Natural killer cell (primary cell): Measurements from ENCODE around the gene DLL4. TPM values are rescaled to one million over a fixed set of nuclear protein-coding genes. Genes with fewer than 3 reads are reported as not detected.
"Not testable (repeated sequence)": the region's sequence is repeated elsewhere in the genome, so short reads cannot be mapped to it uniquely, and the experiment has no call there.

Experiments
- ATAC-seq, 3 donors: fragments of 150-1000 bp in 2 of 3; fragments of 200-7000 bp in 1 of 3; cut with Tn5 transposase; 1 replicate in 1 of 3; 2 replicates in 2 of 3; pipeline ENCODE4 v1.10.0; 2021; ENCODE audit warnings: mild to moderate bottlenecking in 2 of 3, moderate library complexity in 2 of 3
- DNase-seq, 2 donors: peaks; one replicate each; pipeline versions ENCODE4 v3.0.0 to v3.0.0-alpha.2; 2013 to 2021; ENCODE audit warnings: mixed read lengths in 1 of 2
- H3K27ac ChIP-seq: one replicate; pipeline ENCODE4 v1.5.1; 2013; ENCODE audit warnings: mild to moderate bottlenecking, low read length
- H3K27me3 ChIP-seq: one replicate; pipeline ENCODE4 v1.6.1; 2013; ENCODE audit warnings: low read length; ENCODE audit not compliant: control insufficient read depth, insufficient read depth
- H3K36me3 ChIP-seq: one replicate; pipeline ENCODE4 v1.6.1; 2013; ENCODE audit warnings: low read length; ENCODE audit not compliant: control insufficient read depth, insufficient read depth
- H3K4me1 ChIP-seq: one replicate; pipeline ENCODE4 v1.6.1; 2013; ENCODE audit warnings: low read length; ENCODE audit not compliant: control insufficient read depth, insufficient read depth
- H3K4me3 ChIP-seq: one replicate; pipeline ENCODE4 v1.5.1; 2013; ENCODE audit warnings: low read length
- H3K9me3 ChIP-seq: one replicate; pipeline ENCODE4 v1.6.1; 2013; ENCODE audit warnings: low read length; ENCODE audit not compliant: control insufficient read depth, insufficient read depth
- H3K27ac Mint-ChIP-seq, 2 donors: one replicate each; pipeline ENCODE4 v1.8.0; 2022; ENCODE audit warnings: mild to moderate bottlenecking in 2 of 2, mixed read lengths in 2 of 2, moderate library complexity in 1 of 2
- H3K27me3 Mint-ChIP-seq, 2 donors: one replicate each; pipeline ENCODE4 v1.8.0; 2022; ENCODE audit warnings: low read depth in 2 of 2, mixed read lengths in 2 of 2
- H3K36me3 Mint-ChIP-seq: one replicate; pipeline ENCODE4 v1.8.0; 2022; ENCODE audit warnings: mixed read lengths
- H3K4me1 Mint-ChIP-seq, 2 donors: one replicate each; pipeline ENCODE4 v1.8.0; 2022; ENCODE audit warnings: mixed read lengths in 2 of 2
- H3K4me3 Mint-ChIP-seq: one replicate; pipeline ENCODE4 v1.8.0; 2022; ENCODE audit warnings: mild to moderate bottlenecking, moderate library complexity, mixed read lengths
- H3K9me3 Mint-ChIP-seq, 2 donors: one replicate each; pipeline ENCODE4 v1.8.0; 2022; ENCODE audit warnings: mixed read lengths in 2 of 2
- CTCF ChIP-seq: fragments of 200-600 bp; IDR thresholded peaks from one replicate; pipeline ENCODE4 v1.8.0; 2022; ENCODE audit warnings: antibody characterized with exemption
- WGBS: methylation state at CpG from one replicate; pipeline ENCODE4 v1.1.7; 2013; ENCODE audit warnings: missing lambda C conversion rate; ENCODE audit not compliant: insufficient coverage; 5-methylcytosine and 5-hydroxymethylcytosine counted together
- intact Hi-C: fragments of 100-400 bp; cut with micrococcal nuclease; formaldehyde crosslinking; loops from one replicate; pipeline ENCODE4 v1.14.2; 2022
- total RNA-seq, 4 donors: library from RNA; stranded (reverse); fragments of 120-200 nt in 1 of 4; gene quantifications; one replicate each; pipeline versions ENCODE4 v1.2.3 to v1.2.4, GENCODE V29; 2013 to 2022

Gene DLL4
- total RNA-seq, 3 donors from 2014 or later (not counting 1 experiment from before 2014, with no cell fraction given): 0.10 to 0.16 TPM; not detected in 1

DNA sequence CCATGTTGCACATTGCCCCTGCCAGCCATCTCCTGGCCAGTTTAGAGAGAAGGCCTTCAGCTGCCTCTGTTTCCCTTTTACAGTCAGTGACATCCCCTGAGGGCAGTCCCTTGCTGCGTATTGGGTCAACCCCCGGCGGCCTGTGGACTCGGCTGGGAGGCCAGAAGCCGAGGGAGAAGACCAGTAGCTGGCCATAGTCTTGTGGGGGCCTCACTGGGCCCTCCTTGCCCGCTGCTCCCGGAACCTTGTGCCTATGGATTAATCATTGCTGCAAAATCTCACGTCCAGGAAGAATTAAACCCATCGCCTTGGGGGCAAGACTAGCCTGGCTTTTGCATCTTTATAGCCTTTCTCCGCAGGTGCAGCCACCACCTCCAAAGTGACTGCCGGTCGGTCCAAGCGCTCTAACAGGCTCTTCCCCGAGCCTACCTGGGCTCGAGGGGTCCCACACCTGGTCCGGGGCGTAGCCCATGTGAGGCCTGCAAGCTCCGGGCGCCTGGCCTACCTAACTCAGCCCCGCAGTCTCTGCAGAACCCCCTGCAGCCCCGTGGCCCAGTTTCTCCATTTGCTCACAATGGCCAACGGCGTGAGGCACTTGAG, 23.3 kb downstream of the DLL4 start:
- ATAC-seq (no peak), DNase-seq (no peak)
- Mint-ChIP-seq H3K4me1 (peaks cover 0 to 11% of the 10 kb centered on the region in 2 donors), H3K4me3 (peak overlapping the region; percentile 68), H3K36me3 (no peaks in the 10 kb centered on the region), H3K27ac (no peak overlapping the region), H3K9me3 (no peaks in the 10 kb centered on the region), H3K27me3 (peaks cover 0 to 15% of the 10 kb centered on the region in 2 donors)
- H3K4me1 ChIP-seq: peaks cover 18% of the 10 kb centered on the region
- H3K36me3 ChIP-seq: no peaks in the 10 kb centered on the region
- H3K9me3 ChIP-seq: no peaks in the 10 kb centered on the region
- 61% methylated on average over 23 of the region's 23 CpGs for WGBS
- H3K27ac ChIP-seq: peak overlapping the region; percentile 4
- no peak for TF ChIP-seq CTCF
- intact Hi-C loops: loop anchor here (2.0 kb wide), 1 partner anchor 46 kb away; no protein-coding TSS in a partner anchor
- H3K4me3 ChIP-seq: peak overlapping the region; percentile 56
- H3K27me3 ChIP-seq: no peaks in the 10 kb centered on the region

GRCh38 chr15:40952901-40953712, 24.0 kb downstream of the DLL4 start, which contains the start of gene CHAC1:
CHAC1 (plus strand) TSS chr15:40953471; CDS start chr15:40953584, 113 bp downstream.
- Mint-ChIP-seq H3K27me3 (peaks cover 0 to 7% of the 10 kb centered on the region in 2 donors), H3K4me3 (peak within 1 kb of the TSS; percentile 87), H3K27ac (peak within 1 kb of the TSS; percentile 48 to 86), H3K36me3 (no peaks in the 10 kb centered on the region), H3K4me1 (peaks cover 0 to 11% of the 10 kb centered on the region in 2 donors), H3K9me3 (no peaks in the 10 kb centered on the region)
- H3K36me3 ChIP-seq: no peaks in the 10 kb centered on the region
- peaks cover 18% of the 10 kb centered on the region for H3K4me1 ChIP-seq
- peak within 1 kb of the TSS; percentile 4 for H3K27ac ChIP-seq
- H3K27me3 ChIP-seq: no peaks in the 10 kb centered on the region
- intact Hi-C loops: loop anchor here (2.0 kb wide), 1 partner anchor 46 kb away; no protein-coding TSS in a partner anchor
- WGBS: under 1% methylated on average over 72 of the region's 72 CpGs
- H3K9me3 ChIP-seq: no peaks in the 10 kb centered on the region
- DNase-seq: peak; percentile 83 to 97
- H3K4me3 ChIP-seq: peak within 1 kb of the TSS; percentile 56
- peak; percentile 93 to 97 (median 94) for ATAC-seq
- TF ChIP-seq CTCF: peak; percentile 11

DNA sequence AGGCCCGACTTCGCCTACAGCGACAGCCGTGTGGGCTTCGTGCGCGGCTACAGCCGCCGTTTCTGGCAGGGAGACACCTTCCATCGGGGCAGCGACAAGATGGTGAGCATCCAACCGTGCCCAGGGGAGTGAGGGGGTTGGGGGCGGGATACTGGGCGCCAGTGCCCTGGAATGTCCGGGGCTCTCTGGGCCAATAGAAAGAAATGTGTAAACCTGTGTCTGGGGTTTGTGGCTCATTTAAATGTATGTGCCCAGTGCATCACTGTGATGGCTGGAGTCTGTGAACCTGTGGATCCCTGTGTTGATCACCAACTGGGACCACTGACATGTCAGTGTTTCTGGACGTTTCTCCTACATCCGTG, 24.6 kb downstream of the DLL4 start:
- H3K36me3 Mint-ChIP-seq: no peaks in the 10 kb centered on the region
- DNase-seq: no peak
- no peaks in the 10 kb centered on the region for H3K9me3 Mint-ChIP-seq
- Histone ChIP-seq H3K4me3 (peak overlapping the region; percentile 56), H3K4me1 (peaks cover 18% of the 10 kb centered on the region), H3K36me3 (no peaks in the 10 kb centered on the region), H3K9me3 (no peaks in the 10 kb centered on the region), H3K27me3 (no peaks in the 10 kb centered on the region), H3K27ac (no peak overlapping the region)
- peaks cover 0 to 11% of the 10 kb centered on the region in 2 donors for H3K4me1 Mint-ChIP-seq
- intact Hi-C loops: loop anchor here (2.0 kb wide), 1 partner anchor 47 kb away; no protein-coding TSS in a partner anchor
- ATAC-seq: peak in 1 of 3 donors; percentile 3
- peaks cover 0 to 13% of the 10 kb centered on the region in 2 donors for H3K27me3 Mint-ChIP-seq
- peak overlapping the region; percentile 87 for H3K4me3 Mint-ChIP-seq
- 14% methylated on average over 17 of the region's 17 CpGs for WGBS
- peak overlapping the region in 1 of 2 donors; percentile 86 for H3K27ac Mint-ChIP-seq
- no peak for TF ChIP-seq CTCF

GRCh38 chr15:40954158-40954848, 25.2 kb downstream of the DLL4 start:
- WGBS: 83% methylated on average over 8 of the region's 8 CpGs
- H3K9me3 Mint-ChIP-seq, ATAC-seq, H3K27ac ChIP-seq, H3K27me3 Mint-ChIP-seq, H3K36me3 ChIP-seq, H3K36me3 Mint-ChIP-seq, intact Hi-C loops, H3K9me3 ChIP-seq, H3K4me3 ChIP-seq, DNase-seq, H3K27me3 ChIP-seq: not testable (repeated sequence)
- peaks cover 18% of the 10 kb centered on the region for H3K4me1 ChIP-seq
- H3K4me3 Mint-ChIP-seq: peak overlapping the region; percentile 87
- H3K27ac Mint-ChIP-seq: peak overlapping the region in 1 of 2 donors; percentile 86
- H3K4me1 Mint-ChIP-seq: peaks cover 0 to 11% of the 10 kb centered on the region in 2 donors
